ENCODE data around the gene LXN.

The LXN gene

DNA sequence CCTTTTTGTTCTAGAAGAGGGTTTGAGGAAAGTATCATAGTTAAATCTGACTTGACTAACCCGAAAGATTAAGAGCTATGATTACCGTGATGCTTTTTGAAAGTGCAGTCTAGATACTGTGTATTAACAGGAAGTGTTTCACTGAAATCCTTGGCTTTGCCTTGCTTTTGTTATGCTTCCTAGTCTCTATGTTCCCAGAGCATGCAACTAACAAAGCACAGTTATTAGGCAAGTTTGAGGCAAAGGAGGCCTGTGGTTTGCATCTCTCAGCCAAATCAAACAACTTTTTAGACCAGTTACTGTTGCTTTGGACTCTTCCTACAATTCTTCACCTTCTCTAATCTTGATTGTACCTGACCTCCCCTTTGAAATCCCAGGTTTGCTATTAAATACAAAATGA lies 3.9 kb downstream of the LXN start:
- DNase-seq (ENCODE audit: low read depth in 2 of 2) = no peak

DNA sequence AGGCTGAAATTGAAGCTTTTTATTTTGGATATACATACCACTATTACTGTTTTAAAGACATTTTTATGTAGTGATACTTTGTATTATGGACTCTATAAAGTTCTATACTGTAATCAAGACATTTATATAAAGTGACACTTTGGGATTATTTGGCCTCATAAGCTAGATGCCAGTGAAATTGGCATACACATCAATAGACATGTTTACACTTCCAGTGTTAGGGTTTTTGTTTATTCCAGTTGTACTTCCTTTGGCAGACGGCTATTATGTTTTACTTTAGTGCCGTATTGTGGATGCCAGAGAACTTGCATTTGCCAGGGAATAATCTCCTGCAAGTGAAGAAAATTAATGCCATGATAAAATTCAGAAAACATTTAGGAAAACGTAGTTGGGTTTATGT lies 6.0 kb downstream of the LXN start:
- no peak for DNase-seq (ENCODE audit: low read depth in 2 of 2)

DNA sequence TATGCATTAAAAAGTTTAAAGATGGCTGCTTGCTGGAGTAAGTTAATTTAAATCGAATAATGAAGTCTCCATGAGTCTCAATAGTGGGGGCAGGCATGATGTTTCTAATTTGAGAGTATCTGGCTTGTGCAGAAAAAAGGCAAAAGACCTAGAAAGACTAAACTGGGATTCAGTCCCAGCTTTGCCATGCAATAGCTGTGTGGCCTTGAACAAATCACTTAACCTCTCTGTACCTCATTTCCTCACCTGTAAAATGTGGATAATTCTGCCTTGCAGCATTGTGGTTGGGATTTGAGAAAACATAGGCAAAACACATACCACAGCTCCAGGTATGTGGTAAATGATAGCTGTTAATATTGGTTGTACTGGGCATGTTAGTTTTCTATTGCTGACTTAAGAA lies 8.6 kb downstream of the LXN start:
- DNase-seq (ENCODE audit: low read depth in 2 of 2) = no peak

DNA sequence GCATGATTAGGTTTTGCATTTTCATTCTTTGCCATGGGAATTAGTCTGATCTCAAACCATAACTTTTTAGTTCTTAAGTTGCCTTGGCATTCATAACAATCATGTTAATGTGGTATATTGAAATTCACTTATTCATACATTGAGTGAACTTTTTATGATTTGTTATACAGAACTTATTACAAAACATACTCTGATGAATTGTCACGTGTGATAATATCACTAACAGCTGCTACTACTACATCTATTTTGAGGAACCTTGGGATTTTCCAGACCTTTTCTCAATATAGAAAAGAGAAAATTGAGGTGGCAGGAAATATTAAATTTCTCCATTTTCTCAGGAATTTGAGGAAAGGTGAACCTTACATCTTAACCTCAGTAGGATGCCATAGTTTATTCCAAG lies 9.2 kb downstream of the LXN start:
- no peak for DNase-seq (ENCODE audit: low read depth in 2 of 2)

DNA sequence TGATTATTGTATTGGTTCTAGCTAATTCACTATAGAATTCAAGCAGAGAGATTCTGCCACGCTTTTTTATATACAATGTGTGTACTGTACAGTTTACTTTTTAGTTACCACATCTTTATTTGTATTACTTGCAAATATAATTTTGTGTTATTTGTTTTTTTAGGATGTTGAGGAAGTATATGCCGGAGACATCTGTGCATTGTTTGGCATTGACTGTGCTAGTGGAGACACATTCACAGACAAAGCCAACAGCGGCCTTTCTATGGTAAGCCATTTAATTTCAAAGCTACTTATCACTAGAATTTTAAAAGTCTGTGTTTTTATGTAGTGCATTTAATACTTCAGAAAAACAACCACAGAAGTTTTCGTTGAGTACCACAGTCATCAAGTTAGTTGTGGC lies 11.7 kb downstream of the LXN start:
- DNase-seq (ENCODE audit: low read depth in 2 of 2) = no peak

DNA sequence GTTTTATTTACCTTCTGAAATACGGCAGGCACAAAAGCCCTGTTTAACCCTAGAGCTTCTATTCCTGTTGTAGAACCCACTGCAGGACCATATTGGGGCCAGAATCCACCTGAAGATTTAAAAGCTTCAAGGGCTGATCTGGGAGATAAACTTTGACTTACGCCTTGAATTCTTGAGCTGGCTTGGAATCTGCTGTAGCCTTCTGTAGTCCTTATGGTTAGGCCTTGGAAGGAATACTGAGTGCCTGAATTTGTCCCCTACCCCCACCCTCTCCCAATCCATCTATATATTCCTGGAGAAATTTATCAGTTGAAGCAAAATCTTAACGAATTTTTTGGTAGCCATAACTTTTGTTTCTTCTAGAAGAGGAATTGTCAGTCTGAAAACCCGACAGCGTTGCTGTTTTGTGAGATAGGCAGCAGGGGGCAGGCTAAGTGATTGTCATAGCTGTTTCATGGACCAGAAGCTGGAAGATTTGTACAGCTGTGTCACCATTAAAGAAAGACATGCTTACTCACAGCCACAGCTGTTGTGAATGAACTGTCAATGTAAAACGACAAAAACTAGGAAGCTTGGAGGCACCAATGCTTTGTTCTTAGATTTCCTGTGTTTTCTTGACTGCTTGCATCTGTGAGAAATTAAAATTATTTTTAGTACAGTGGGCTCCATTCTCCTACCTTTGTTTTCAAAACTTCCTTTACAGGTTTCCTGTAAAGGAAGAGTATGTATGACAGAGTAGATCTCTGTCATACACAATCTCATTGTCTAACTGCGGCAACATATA lies 12.8 kb downstream of the LXN start:
- DNase-seq (ENCODE audit: low read depth in 2 of 2) = peak; percentile 26 to 38

DNA sequence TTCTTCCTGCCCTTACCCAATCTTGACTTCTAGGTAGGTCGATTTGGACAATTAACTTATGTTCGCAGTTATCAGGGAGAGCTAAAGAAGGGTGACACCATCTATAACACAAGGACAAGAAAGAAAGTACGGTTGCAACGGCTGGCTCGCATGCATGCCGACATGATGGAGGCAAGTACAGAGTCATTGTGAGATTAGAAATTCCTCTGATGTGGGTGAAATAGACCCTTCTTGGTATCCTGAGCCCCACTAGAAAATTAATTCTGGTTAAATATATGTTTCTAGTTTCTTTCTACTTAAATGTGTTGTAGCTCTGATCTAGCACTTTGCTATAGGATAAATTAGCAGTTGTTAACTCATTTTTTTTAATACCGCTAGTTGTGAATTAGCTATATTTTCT lies 13.6 kb downstream of the LXN start:
- DNase-seq (ENCODE audit: low read depth in 2 of 2) = no peak

DNA sequence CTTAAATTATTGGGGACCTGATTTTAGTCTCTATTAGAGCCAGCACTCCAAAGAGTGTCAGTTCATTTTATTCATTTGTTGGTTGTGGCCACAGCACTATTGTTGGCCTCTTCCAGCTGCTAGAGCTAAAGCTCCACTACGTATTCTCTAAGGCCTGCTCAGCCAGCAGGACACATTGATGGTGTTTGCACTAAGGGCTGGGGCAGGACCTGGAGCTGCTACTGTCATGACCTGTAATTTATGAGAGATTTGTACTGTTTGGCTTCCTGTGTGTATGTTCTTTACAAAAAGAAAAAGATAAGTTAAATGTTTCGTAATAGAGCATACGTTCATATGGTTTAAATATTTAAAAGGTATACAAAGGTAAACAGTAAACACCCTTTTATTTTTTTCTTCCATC lies 20.0 kb downstream of the LXN start:
- DNase-seq (ENCODE audit: low read depth in 2 of 2) = no peak

DNA sequence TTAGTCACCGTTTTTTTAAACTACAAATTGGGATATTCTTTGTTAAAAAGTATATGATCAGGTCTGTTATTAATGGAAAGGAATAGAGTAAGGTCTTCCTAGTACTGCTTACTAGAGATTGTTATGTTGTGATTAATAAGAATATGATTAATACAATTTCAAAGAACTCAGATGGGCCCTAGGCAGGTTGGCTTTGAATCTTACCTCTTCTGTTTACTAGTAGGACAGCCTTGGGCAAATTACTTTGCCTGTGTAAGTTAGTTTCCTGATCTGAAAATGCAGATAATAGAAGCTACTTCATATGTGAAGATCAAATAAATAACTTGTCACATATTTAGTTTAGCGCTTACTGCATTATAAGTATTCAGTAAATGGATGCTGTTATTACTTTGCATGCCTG lies 21.3 kb downstream of the LXN start:
- DNase-seq (ENCODE audit: low read depth in 2 of 2) = no peak

DNA sequence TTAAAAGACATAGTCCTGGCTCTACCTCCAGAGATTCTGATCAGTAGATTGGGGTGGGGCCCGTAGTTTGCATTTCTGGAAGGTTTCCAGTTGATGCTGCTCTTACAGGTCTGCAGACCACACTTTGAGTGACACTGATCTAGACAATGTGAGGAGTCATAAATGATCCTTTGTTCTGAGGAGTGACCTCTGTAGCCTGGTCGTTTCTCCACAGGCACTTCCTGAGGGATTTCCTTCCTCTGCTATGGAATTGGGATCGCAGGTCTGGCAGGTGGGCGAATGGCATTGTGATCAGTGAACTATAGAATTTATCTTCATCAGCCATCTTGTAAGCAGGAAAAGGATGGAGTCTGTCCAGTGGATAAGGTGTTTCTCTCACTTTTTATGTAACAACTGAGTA lies 22.7 kb downstream of the LXN start:
- no peak for DNase-seq (ENCODE audit: low read depth in 2 of 2)

DNA sequence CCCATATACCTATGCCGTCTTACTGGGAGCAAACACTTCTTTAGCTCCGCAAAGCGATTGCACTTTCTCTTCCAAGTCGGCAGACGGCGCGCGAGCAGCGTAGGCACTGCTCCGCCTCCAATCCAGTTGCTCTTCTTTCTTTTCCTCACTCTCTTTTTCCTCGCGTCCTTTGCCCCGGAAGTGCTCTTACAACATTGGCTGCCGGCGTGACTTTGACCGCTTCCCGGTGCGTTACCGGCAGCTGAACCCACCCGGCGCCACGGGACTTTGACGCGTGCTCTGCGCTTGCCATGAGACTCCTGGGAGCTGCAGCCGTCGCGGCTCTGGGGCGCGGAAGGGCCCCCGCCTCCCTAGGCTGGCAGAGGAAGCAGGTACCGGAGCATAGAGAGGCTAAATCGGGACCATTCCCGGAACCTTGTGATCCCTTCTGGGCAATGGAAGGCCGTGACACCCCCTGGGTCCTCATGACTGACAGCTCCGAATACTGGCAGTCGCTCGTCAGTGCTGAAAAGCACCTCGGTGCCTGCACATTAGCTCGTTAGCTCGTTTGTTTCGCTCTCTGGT lies 28.0 kb downstream of the LXN start, which contains the start of gene GFM1:
Gene GFM1 (plus strand): TSS at position 183 of the 564 bp plus-strand sequence. CDS start 108 bp downstream, at position 291.
- peak; percentile 78 to 80 for DNase-seq (ENCODE audit: low read depth in 2 of 2)

DNA sequence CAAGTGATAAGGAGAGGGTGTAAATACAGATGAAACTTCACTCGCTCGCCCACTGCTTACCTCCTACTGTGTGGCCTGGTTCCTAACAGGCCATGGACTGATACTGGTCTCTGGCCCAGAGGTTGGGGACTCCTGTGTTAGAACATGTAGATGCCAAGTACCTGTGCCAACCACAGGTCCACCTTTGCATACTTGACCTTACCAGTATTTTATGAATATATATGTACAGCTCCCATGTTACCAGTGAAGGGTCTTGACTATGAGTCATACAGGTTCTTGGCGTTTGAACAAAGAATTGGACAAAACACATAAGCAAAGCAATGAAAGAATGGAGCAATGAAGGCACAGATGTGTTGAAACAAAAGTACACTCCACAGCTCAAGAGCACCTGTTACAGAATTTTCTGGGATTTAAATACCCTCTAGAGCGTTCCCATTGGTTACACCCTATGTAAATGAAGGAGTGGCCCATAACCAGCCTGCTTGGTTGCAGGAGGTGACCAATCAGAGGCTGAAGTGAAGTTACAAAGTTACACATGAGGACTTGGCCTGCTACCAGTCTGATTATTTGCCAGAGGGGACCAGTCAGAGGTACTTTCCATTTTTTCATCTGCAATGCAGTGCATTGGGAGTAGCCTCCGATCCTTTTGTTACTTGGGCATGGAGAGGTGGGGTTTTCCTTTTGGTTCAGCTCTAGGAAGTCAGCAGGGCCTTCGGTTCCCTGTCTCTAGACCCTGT lies 29.8 kb downstream of the LXN start:
- DNase-seq (ENCODE audit: low read depth in 2 of 2) = no peak

DNA sequence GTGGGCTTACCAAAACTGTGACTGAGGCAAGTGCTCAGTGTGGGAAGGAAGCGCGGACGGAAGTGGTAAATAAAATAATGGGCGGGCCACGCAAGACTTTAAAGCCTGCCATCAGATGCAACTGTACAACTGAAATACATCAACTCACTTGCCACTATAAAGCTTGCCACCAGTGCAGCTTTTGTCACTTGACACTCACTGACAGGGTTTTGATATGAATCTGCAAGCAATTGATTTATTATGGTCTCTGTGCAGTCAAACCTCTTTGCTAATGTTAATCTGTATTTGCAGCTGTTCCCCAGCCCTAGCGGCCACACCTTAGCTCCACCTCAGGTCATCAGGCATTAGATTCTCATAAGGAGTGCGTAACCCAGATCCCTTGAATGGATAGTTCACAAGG lies 30.4 kb downstream of the LXN start:
- DNase-seq (ENCODE audit: low read depth in 2 of 2) = no peak

DNA sequence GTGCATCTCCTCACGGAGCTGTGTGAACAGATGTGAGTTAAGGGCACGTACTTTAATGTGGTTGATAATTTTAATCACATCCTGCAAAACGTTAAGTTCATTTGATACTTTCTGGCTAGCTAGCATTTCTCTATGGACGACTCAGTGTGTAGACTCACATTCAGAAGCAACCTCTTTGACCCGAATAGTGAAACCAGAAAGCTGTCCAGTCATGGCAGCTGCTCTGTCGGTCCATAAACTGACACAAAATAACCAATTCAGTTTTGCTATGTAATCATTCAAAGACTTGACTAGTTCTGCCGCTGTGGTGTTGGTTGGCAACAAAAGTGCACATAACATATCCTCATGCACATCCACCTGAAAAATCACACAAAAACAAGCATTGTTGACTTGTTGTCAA lies 31.8 kb downstream of the LXN start:
- no peak for DNase-seq (ENCODE audit: low read depth in 2 of 2)

DNA sequence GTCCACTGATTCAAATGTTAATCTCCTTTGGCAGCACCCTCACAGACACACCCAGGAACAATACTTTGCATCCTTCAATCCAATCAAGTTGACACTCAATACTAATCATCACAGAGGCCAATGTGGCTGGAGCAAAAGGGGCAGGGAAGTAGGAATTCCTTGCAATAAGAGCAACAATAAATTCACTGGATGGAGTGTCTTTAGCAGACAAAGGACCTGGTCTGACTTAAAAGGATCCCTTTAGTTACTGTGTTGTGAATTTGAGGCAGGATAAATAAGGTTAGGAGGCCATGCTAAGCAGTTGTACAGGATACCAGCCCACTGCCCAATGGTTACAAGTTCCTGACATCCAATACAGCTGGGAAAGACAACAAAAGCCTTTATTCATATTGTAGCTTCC lies 40.5 kb downstream of the LXN start:
- DNase-seq (ENCODE audit: low read depth in 2 of 2) = no peak

DNA sequence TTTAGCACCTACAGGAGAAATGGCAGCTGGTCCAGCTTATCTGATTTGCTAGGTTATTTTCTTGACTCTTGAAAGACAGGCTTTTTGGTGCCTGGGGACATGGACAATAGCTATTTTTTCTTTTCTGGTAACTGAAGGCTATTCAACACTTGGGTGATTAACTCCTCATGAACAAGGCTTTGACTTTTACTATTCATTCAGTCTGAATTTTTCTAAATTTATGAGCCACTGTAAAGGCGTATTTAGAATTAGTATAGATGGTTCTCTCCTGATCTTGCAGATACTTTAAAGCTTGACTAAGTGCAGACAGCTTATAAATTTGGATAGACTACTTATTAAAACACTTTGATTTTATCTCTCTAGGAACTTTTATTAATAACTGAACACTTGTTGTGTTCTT lies 46.6 kb downstream of the LXN start:
- no peak for DNase-seq (ENCODE audit: low read depth in 2 of 2)

DNA sequence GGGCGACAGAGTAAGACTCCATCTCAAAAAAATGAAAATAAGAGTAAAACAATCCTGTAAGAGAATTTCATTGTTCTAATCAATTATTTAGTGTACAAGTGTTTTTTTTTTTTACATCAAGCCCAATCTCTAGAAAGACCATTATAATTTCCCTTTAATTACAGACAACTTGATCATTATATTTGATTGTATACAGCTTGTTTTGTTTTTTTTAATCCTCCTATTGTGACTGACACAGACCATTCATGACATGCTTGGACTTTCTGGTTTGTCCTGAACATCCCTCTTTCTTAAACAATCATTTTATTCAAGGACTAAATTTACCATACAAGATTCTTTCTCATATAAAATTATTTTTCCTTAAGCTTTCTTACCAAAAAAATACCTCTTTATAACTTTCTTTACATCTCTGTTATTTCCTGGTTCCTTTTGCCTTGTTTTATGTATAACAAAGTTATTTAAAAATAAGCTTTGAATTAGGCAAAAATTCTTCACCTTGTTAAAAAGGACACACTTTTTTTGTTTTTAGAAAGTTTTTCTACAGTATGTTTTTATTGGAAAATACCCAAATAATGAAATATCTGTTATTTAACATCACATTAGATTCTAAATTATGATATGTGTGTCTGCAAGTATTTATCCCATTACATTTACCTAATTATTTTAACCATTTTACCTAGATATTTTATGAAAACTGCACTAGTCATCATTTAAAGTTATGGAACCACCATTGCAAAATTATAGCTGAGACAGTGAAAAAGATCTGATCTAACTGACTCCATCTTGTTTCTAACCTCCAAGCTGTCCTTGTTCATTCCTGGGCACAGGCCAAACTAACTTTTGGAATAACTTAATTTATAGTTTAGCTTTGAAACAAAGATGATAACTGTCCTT lies 54.2 kb downstream of the LXN start:
- no peak for DNase-seq (ENCODE audit: low read depth in 2 of 2)

All from stimulated activated CD4-positive, alpha-beta T cell treated with anti-CD3 and anti-CD28 coated beads, Interleukin-15, amount 100 ng/mL, for 48 hours (primary cell).